OCI-LY3 (cell line): ENCODE results near the gene HACE1.

Experiments
- EZH2phosphoT487 ChIP-seq: fragments of 200-600 bp; shearing (Covaris generic); IDR thresholded peaks from 2 replicates; pipeline ENCODE4 v1.6.1; 2018; ENCODE audit warnings: antibody characterized with exemption, mixed run types, low read depth
- TF ChIP-seq, protein P1 (sequence below): fragments of 200-600, 300-600 bp; sonication (generic); IDR thresholded peaks from 2 replicates; pipeline ENCODE4 v1.5.1; 2014; ENCODE audit warnings: antibody characterized with exemption, low read length, low read depth

DNA sequence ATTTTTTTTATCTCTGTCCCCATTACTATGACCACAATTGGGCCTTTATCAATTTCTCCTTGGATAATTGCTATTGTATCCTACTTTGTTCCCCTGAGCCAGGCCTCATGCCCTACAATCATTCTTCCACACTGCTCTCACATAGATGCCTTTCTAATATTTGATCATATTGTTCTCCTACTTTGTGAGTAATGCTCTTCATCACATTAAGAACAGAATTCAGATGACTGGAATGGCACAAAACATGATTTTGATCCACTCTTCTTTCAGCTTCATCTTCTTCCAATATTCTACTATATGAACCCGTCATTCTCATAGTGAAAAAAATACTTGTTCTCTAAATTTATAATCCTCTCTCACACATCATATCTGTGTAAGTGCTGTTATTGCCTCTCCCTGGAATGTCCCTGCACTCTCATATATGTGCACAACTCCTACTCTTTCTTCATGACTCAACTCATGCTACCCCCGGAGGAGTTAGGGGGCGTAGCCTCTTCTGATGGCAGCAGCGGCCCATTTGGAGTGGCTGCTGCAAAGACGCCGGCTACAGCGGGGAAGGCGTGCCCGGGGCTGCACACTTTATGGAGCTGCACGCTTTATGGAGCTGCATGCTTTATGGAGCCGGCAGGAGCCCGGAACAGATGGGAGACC is 25.3 kb upstream of the HACE1 start:
- TF ChIP-seq, protein P1, sequence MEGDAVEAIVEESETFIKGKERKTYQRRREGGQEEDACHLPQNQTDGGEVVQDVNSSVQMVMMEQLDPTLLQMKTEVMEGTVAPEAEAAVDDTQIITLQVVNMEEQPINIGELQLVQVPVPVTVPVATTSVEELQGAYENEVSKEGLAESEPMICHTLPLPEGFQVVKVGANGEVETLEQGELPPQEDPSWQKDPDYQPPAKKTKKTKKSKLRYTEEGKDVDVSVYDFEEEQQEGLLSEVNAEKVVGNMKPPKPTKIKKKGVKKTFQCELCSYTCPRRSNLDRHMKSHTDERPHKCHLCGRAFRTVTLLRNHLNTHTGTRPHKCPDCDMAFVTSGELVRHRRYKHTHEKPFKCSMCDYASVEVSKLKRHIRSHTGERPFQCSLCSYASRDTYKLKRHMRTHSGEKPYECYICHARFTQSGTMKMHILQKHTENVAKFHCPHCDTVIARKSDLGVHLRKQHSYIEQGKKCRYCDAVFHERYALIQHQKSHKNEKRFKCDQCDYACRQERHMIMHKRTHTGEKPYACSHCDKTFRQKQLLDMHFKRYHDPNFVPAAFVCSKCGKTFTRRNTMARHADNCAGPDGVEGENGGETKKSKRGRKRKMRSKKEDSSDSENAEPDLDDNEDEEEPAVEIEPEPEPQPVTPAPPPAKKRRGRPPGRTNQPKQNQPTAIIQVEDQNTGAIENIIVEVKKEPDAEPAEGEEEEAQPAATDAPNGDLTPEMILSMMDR: no peak
- no peak for TF ChIP-seq EZH2phosphoT487
